HG02973 (cell line): ENCODE data around the gene BMPER.
A peak's percentile ranks its signal among the peaks of the same experiment; 100 is the strongest.
"Not testable (repeated sequence)": the region's sequence is repeated elsewhere in the genome, so short reads cannot be mapped to it uniquely, and the experiment has no call there.

Experiments
- ATAC-seq: cut with Tn5 transposase; IDR thresholded peaks from one replicate; pipeline ENCODE4 v1.9.1; 2021; ENCODE audit warnings: moderate library complexity; ENCODE audit not compliant: unreplicated experiment

Gene BMPER

DNA sequence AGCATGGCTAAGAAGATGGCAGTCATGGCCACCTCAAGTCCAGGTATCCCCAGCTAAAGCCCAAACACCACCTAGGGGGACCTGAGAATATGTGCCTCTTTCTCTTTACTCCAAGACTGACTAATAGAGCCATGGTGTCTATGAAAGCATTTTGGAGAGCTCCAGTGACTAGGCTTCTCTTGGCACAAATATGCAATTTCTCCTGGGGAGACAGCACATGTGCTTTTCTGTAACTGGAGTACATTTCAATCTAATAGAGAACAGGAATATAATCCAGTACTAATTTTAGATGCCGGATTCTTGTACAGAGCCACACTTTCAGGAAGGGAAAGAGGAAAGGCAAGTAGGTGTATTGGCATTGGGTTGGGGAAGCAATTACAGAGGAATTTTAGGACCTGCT, 260.1 kb downstream of the BMPER start:
- ATAC-seq = no peak

DNA sequence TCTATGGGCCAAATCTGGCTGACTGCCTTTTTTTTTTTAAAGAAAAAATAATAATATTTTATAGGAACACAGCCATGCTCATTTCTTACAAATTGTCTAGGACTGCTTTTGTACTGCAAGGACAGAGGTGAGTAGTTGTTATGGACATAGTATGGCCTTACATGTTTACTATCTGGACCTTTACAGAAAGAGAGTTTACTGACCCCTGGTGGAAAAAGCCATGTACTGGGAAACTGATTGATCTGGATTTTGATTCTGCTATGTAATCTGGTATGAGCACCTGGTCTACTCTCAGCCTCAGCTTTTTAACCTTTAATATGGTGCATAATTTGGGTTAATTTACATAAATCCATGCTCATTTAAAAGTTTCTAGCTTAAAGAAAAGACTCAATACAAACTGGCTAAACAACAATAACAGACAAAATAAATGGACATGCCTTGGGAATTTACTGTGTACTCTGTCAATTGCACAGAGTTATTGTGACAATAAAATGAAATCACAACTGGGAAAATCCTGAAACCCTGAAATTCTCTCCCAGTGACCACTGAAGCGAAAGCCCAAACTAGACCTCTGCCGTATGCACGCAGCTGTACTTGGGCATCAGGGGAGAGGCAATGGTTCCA, 260.7 kb downstream of the BMPER start:
- peak; percentile 67 for ATAC-seq

DNA sequence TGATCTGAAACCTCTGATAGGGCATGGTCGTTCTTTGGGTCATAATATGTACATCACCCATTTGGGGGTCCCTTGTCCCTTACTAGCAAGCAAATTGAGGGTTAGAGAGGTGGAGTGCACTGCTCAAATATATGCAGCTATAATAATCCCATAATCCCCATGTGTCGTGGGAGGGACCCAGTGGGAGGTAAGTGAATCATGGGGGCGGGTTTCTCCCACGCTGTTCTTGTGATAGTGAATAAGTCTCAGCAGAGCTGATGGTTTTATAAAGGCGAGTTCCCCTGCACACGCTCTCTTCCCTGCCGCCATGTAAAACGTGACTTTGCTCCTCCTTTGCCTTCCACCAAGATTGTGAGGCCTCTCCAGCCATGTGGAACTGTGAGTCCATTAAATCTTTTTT, 262.7 kb downstream of the BMPER start:
- no peak for ATAC-seq

DNA sequence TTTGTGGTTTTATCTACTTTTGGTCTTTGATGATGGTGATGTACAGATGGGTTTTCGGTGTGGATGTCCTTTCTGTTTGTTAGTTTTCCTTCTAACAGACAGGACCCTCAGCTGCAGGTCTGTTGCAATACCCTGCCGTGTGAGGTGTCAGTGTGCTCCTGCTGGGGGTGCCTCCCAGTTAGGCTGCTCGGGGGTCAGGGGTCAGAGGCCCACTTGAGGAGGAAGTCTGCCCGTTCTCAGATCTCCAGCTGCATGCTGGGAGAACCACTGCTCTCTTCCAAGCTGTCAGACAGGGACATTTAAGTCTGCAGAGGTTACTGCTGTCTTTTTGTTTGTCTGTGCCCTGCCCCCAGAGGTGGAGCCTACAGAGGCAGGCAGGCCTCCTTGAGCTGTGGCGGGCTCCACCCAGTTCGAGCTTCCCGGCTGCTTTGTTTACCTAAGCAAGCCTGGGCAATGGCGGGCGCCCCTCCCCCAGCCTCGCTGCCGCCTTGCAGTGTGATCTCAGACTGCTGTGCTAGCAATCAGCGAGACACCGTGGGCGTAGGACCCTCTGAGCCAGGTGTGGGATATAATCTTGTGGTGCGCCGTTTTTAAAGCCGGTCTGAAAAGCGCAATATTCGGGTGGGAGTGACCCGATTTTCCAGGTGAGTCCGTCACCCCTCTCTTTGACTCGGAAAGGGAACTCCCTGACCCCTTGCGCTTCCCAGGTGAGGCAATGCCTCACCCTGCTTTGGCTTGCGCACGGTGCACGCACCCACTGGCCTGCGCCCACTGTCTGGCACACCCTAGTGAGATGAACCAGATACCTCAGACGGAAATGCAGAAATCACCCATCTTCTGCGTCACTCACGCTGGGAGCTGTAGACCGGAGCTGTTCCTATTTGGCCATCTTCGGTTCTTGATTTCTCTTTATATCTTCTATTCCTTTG, 269.6 kb downstream of the BMPER start:
- not testable (repeated sequence) for ATAC-seq

DNA sequence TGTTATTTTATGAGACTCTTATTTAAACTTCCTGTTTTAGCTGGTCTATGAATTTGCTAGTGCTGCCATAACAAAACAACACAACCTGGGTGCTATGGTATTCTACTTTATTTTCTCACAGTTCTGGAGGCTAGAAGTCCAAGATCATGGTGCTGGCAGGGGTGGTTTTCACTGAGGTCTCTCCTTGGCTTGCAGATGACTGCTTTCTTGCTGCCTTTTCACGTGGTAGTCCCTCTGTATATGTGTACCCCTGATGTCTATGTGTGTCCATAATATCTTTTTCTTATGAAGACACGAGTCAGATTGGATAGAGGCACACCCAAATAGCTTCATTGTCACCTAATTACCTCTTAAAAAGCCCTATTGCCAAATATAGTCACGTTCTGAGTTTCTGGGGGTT, 270.5 kb downstream of the BMPER start:
- ATAC-seq = no peak

DNA sequence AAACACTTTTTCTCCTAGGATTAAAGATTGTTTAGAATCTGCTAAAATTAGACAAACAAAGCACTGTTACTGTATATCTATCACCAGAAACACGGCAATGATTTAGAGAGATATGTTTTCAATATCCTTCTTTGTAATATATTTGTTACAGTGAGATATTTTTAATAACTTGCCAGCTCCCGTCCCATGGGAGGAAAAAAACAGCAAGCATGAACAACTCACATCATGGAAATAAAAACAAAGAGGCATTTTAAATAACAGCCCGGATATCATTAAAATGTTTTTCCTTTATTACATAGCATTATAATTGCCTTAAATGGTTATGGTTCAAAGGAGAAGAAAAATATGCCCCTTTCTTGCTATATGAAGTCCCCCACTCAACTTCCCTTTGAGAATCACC, 272.1 kb downstream of the BMPER start:
- ATAC-seq = no peak

DNA sequence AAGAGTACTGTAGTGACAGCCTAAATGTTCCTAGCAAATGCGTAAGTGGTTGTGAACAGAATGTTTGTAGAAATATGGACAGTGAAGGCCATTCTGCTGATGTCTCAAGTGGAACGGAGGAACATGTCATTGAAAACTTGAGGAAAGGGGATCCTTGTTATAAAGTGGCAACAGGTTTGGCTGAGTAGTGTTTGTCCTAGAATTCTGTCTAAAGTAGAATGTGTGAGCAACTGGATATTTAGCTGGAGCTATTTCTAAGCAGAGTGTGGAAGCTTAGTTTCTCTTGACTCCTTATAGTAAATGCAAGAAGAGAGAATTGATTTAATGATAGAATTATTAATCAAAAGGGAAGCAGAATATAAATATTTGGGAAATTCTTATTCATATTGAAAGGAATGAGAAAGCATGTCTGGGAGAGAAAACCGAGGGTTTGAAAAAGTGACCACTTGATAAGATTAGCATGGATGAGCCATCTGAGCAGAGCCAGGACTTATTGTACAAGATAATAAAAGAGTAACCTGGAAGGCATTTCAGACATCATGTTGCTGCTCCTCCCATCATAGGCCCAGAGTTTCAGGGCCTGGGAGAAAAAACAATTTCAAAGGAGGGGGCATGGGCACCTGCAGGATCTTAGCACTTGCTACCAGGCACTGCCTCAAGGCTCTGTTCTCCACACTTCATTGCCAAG, 276.1 kb downstream of the BMPER start:
- no peak for ATAC-seq

DNA sequence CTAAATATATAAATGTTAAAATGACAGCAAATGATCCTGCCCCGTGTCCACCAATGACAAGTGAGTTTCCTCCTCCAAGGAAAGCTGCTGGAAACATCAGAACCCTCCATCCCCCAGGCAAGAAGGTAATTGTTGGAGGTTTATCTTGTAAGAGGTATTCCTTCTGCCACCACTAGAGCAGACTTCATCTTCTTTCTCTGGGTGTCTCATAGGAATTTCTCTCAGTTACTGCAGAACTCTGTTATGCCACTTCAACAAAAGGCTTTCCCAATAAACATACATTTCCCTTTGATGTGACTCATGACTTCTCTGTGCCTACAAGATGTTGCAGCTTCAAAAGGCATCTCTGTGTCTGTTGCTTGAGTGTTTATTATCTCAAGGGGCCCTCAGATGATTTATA, 279.1 kb downstream of the BMPER start:
- no peak for ATAC-seq

DNA sequence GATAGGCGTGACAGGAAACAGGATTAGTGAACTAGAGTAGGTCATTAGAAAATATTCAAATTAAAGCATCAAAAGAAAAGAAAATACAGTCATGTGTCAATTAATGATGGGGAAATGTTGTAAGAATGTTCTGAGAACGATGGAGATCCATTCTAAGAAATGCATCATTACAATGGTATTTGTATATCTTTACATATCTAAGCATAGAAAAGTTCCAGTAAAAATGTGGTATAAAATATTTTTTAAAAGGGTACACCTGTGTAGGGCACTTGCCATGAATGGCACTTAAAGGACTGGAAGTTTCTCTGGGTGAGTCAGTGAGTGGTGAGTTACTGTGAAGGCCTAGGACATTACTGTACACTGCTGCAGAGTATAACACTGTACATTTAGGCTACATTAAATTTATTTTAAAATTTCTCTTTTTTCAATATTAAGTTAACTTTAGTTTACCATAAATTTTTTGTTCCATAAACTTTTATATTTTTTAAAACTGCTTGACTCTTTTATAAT, 282.5 kb downstream of the BMPER start:
- no peak for ATAC-seq

DNA sequence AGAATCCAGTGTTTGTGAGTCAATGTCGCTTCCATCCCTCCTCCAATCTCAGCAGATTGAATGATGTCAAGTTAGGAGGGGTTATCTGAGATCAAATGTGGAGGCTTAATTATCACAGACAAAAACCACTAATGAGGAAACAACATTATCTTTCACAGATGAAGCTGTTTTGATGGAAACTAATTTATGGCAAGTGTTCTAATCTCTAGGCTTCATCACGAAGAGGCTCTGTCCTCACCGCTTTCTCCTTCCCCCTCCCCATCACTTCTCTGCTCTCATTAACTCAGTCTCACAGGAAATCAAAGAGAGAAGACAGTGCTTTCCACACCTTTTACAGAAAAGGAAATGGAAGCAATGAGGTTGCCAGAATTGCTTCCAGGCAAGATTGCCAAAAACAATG, 283.7 kb downstream of the BMPER start:
- no peak for ATAC-seq

DNA sequence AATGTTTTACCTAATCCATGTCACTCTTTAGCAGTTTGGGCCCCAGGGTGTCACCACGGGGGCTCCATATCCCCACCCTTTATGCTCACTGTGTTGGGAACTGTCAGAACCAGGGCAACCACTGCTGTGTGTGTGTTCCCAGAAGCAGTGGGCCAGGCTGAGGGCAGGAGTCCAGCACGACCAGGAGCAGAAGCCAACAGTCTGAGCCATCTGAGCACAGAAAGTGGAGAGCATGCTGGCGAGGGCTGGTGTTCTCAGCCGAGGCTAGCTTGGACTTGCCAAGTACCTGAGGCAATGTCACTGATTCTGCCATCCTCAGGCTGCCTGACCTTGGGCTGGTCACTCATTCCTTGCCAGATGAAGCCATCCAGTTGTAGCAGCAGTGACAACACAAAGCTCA, 285.0 kb downstream of the BMPER start:
- ATAC-seq = no peak

DNA sequence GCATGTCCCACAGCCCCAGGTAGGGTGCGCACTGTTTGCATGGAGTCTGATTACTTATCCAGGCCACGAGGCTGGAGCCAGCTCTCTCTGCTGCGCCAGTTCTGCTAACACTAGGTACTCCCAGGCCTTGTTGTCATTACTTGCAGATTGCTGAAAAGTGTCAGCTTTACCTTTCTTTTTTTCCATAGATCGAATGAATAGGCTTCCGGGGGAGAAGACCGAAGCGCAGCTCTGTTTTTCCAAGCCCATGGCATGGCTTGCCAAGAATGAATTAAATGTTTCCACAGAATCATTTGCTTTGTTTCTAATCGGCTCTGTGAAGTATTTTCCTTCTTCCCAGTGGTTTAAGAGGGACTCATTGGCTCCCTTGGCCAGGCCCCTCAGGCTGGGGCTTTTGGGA, 285.8 kb downstream of the BMPER start:
- no peak for ATAC-seq

DNA sequence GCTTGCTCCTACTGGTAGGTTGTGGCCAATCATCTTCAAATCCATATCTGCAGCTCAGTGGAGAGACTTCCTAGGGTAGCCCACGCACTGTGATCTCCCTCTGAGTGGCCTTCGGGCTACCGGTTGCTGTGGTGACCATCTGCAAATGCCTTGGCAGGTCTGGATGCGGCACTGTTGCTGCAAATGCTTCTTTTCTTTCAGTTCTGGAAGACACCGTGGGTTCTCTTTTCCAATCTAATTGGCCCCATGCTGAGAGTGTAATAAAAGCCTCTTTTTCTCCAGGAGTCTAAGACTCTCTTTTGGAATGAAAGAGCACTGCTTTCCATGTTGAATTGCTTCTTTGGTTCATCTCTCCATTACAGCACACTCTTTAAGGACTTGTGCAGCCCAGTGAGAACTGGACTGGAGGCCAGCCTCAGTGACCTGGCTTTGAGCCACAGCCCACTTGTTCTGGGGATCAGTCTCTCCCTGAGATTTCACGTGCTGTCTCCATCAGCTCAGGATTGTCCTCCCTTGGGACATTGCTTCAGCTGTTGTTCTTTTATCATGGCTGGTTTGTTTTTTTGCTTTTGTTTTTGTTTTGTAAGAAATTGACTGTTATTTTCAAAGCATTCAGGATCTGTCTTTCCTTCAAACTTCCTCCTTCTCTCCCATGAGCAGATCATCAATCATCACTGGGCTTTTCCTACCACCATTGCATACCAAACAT, 286.6 kb downstream of the BMPER start:
- no peak for ATAC-seq

DNA sequence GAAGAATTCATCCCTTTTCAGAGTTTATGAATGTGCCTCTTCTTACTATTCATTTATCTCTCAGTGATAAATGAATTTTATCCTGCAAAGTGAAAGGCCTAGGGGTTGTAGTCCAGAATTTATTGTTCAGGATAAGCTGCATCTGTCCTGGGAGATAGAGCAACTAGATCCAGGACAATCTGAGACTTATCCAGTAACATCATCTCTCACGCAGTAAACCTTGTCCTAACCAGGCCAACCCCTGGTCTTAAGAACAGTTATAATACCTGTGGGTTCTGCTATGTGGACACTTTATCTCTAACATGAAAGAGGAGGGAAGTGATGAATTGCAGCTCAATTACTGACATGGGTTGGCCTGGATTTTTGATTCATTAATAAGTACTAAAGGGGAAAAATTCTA, 287.6 kb downstream of the BMPER start:
- no peak for ATAC-seq

DNA sequence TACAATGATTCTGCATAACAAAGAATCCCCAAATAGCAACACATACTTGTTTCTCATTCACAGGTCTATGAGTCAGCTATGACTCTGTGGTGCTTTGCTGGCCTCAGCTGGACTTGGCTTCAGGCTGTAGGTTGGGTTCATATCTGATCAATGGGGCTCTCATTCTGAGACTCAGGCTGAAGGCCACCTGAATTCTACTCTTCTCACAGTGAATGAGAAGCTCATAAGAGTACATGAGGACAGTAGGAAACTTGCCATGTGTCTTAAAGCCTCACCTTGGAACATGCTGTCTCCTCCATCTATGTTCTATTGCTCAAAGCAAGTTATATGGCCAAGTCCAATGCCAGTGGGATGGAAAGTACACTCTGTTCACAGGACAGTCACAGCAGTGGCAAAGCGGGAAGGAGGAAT, 292.9 kb downstream of the BMPER start:
- ATAC-seq = no peak
